ENCODE data around the gene DOCK9. TPM values are rescaled to one million over a fixed set of nuclear protein-coding genes. Genes with fewer than 3 reads are reported as not detected.

The DOCK9 gene
- total RNA-seq, 2 experiments from 2014 or later: 33.4 to 36.9 TPM

DNA sequence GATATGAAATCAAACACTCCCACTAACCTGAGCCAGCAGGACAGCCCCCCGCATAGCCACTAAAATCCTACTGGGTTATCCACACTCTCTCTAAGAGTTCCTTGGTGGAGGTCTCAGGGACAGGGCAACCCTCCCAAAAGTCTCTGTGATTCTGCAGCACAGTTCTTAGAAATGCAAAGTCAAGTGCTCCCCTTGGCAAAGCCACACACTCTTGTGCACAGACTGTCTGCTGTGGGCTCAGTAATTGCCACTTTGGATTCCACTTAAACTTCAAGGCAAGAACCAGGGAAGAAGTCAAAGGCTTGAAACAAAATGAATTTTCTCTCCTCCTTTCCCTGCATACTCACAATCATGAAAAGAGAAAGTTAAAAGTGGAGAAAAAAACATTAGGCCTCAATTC is 61.5 kb downstream of the DOCK9 start:
- Mint-ChIP-seq H3K36me3 (ENCODE audit: low read depth) (peaks cover 24% of the 10 kb centered on the region), H3K9me3 (no peaks in the 10 kb centered on the region), H3K27me3 (no peaks in the 10 kb centered on the region), H3K27ac (no peak overlapping the region), H3K4me1 (ENCODE audit: low read depth) (peaks cover 39% of the 10 kb centered on the region), H3K4me3 (no peak overlapping the region)
- TF ChIP-seq, protein P1, sequence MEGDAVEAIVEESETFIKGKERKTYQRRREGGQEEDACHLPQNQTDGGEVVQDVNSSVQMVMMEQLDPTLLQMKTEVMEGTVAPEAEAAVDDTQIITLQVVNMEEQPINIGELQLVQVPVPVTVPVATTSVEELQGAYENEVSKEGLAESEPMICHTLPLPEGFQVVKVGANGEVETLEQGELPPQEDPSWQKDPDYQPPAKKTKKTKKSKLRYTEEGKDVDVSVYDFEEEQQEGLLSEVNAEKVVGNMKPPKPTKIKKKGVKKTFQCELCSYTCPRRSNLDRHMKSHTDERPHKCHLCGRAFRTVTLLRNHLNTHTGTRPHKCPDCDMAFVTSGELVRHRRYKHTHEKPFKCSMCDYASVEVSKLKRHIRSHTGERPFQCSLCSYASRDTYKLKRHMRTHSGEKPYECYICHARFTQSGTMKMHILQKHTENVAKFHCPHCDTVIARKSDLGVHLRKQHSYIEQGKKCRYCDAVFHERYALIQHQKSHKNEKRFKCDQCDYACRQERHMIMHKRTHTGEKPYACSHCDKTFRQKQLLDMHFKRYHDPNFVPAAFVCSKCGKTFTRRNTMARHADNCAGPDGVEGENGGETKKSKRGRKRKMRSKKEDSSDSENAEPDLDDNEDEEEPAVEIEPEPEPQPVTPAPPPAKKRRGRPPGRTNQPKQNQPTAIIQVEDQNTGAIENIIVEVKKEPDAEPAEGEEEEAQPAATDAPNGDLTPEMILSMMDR (IDR thresholded peaks at IDR 0.05): no peak
- ChIA-PET POLR2A (interaction anchor here (1.2 kb wide), 1 partner anchor 28 kb away, joined by 3 read pairs; no protein-coding TSS in a partner anchor), CTCF (no interaction called here)
- intact Hi-C loops (cut with micrococcal nuclease): loop anchor here (5.0 kb wide), 1 partner anchor 46 kb away; no protein-coding TSS in a partner anchor
- ATAC-seq (no peak), DNase-seq (no peak)

DNA sequence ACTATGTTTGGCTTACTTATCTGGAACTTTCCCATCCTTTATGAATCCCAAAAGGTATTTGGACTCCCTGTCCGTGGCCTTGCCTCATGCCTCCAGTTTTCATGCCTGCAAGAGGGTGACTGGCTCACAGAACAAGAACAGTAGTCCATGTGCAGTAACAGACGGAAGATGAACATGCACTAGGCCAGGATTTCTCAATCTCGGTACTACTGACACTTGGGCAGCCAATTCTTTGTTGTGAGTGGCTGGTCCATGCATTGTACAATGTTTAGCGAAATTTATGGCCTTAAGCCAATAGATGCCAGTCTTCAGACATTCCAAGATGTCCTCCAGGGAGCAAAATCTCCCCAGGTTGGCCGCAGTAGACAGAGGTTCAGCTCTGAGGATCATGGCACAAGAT is 61.9 kb downstream of the DOCK9 start:
- POLR2A ChIA-PET: interaction anchor here (1.2 kb wide), 1 partner anchor 28 kb away, joined by 3 read pairs; no protein-coding TSS in a partner anchor

DNA sequence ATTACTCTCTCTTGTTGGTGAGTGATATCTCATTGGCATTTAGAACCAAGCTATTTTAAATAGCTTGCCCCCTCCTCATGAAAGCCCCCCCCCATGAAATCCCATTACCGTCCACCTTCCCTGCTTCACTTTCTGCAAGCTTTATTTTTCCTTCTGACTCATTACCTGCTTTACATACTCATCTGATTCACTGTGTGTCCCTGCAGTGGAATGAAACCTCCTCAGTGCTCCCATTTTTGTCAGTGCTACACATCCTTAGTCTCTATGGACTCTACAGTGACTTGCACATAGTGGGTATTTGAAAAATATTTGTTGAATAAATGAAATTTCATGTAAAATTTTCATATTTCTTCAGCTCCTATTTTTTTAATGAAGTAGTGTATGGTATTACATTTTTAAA is 62.3 kb downstream of the DOCK9 start:
- ATAC-seq (no peak), DNase-seq (no peak)
- Mint-ChIP-seq H3K9me3 (no peaks in the 10 kb centered on the region), H3K4me3 (no peak overlapping the region), H3K27me3 (no peaks in the 10 kb centered on the region), H3K36me3 (ENCODE audit: low read depth) (peaks cover 26% of the 10 kb centered on the region), H3K27ac (no peak overlapping the region), H3K4me1 (ENCODE audit: low read depth) (peaks cover 43% of the 10 kb centered on the region)
- ChIA-PET POLR2A (interaction anchor here (1.2 kb wide), 1 partner anchor 29 kb away, joined by 3 read pairs; no protein-coding TSS in a partner anchor), CTCF (interaction anchor here (1.1 to 1.3 kb wide), 2 partner anchors 9 to 113 kb away, joined by 3 read pairs; no protein-coding TSS in a partner anchor)
- TF ChIP-seq, protein P1 (IDR thresholded peaks at IDR 0.05): no peak
- intact Hi-C loops (cut with micrococcal nuclease): loop anchor here (5.0 kb wide), 1 partner anchor 47 kb away; no protein-coding TSS in a partner anchor

More for the DNA sequence above, 61.9 kb downstream of the DOCK9 start:
- Mint-ChIP-seq H3K4me1 (ENCODE audit: low read depth) (peaks cover 41% of the 10 kb centered on the region), H3K9me3 (no peaks in the 10 kb centered on the region), H3K27ac (no peak overlapping the region), H3K27me3 (no peaks in the 10 kb centered on the region), H3K36me3 (ENCODE audit: low read depth) (peaks cover 23% of the 10 kb centered on the region), H3K4me3 (no peak overlapping the region)
- TF ChIP-seq, protein P1 (IDR thresholded peaks at IDR 0.05): no peak
- ATAC-seq (no peak), DNase-seq (no peak)
- intact Hi-C loops (cut with micrococcal nuclease): loop anchor here (5.0 kb wide), 1 partner anchor 46 kb away; no protein-coding TSS in a partner anchor
- CTCF ChIA-PET: no interaction called here

DNA sequence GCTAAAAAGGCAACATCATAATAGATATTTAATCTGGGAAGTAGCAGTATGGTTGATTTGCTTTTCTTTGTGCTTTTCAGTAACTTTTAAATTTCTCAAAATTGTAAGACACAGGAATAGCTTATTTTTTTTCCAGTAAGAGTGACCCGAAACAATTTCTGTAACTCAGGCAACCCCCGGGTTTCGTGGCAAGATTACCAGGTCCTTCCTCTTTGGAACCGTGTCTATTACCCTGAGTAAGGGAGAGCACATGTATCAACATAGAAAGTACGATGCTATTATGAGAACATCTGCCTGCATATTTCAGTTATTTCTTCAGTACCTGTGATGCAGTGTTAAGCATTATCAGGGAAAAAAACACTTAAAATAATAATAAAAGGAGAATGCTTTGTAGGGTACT is 64.1 kb downstream of the DOCK9 start:
- intact Hi-C loops (cut with micrococcal nuclease): no loop called here
- ATAC-seq: no peak
- TF ChIP-seq, protein P1 (IDR thresholded peaks at IDR 0.05): no peak
- ChIA-PET CTCF (interaction anchor here (1.4 to 2.0 kb wide), 3 partner anchors 13 to 44 kb away, joined by 3 to 6 read pairs (median 5); no protein-coding TSS in a partner anchor), POLR2A (interaction anchor here (0.7 kb wide), 1 partner anchor 20 kb away, joined by 3 read pairs; no protein-coding TSS in a partner anchor)
- no peaks in the 10 kb centered on the region for H3K27me3 Mint-ChIP-seq
- H3K27ac Mint-ChIP-seq: no peak overlapping the region
- no peak for DNase-seq
- peaks cover 44% of the 10 kb centered on the region for H3K4me1 Mint-ChIP-seq (ENCODE audit: low read depth)
- no peak overlapping the region for H3K4me3 Mint-ChIP-seq
- H3K9me3 Mint-ChIP-seq: no peaks in the 10 kb centered on the region
- peaks cover 19% of the 10 kb centered on the region for H3K36me3 Mint-ChIP-seq (ENCODE audit: low read depth)

DNA sequence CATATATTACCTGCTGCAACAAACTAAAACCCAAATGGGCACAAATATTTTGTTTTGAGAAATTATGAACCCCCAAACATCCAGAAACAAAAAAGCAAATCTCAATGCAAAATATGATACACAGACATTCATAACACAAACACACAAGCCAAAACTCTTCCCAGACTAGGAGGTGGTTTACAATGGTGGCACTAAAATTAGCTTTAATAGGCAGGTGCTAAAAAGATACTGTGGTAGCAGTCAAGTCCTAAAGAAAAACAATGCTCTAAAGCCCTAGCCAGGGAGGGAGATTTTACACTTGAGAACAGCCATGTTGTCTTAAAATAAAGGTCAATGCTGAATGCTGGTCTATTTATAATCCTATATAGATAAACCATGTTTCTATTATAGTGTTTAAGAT is 65.0 kb downstream of the DOCK9 start:
- Mint-ChIP-seq H3K9me3 (no peaks in the 10 kb centered on the region), H3K27me3 (no peaks in the 10 kb centered on the region), H3K27ac (peak overlapping the region; percentile 25), H3K4me1 (ENCODE audit: low read depth) (peaks cover 36% of the 10 kb centered on the region), H3K36me3 (ENCODE audit: low read depth) (peaks cover 14% of the 10 kb centered on the region), H3K4me3 (no peak overlapping the region)
- DNase-seq: no peak
- POLR2A ChIA-PET: no interaction called here
- ATAC-seq: no peak
- TF ChIP-seq, protein P1 (IDR thresholded peaks at IDR 0.05): no peak
- CTCF ChIA-PET: interaction anchor here (1.9 to 2.0 kb wide), 2 partner anchors 16 to 44 kb away, joined by 5 to 6 read pairs; no protein-coding TSS in a partner anchor
- intact Hi-C loops (cut with micrococcal nuclease): no loop called here

Data from activated CD8-positive, alpha-beta T cell treated with anti-CD3 and anti-CD28 coated beads for 36 hours (primary cell).